ENCODE results near the gene SSTR4.

The SSTR4 gene

DNA sequence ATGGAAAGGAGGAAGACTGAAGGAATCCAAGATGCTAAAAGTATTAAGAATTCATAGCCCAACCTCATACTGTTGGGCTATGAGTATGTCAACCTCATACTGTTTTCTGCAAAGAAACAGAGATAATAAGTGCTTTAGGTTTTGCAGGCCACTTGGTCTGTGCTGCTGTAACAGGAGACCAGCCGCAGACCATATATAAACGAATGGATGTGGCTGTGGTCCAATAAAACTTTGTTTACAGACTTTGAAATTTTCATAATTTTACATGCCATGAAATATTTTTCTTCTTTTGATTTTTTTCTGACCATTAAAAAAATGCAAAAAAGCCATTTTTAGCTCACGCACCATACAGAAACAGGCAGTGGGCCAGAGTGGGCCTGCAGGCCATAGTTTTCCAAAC is 28.1 kb downstream of the SSTR4 start (continued):
- TF ChIP-seq, protein P1, sequence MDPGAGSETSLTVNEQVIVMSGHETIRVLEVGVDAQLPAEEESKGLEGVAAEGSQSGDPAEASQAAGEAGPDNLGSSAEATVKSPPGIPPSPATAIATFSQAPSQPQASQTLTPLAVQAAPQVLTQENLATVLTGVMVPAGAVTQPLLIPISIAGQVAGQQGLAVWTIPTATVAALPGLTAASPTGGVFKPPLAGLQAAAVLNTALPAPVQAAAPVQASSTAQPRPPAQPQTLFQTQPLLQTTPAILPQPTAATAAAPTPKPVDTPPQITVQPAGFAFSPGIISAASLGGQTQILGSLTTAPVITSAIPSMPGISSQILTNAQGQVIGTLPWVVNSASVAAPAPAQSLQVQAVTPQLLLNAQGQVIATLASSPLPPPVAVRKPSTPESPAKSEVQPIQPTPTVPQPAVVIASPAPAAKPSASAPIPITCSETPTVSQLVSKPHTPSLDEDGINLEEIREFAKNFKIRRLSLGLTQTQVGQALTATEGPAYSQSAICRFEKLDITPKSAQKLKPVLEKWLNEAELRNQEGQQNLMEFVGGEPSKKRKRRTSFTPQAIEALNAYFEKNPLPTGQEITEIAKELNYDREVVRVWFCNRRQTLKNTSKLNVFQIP (CRISPR knock-in tag; IDR thresholded peaks at IDR 0.05; ENCODE audit: borderline replicate concordance, low read depth), result no peak

DNA sequence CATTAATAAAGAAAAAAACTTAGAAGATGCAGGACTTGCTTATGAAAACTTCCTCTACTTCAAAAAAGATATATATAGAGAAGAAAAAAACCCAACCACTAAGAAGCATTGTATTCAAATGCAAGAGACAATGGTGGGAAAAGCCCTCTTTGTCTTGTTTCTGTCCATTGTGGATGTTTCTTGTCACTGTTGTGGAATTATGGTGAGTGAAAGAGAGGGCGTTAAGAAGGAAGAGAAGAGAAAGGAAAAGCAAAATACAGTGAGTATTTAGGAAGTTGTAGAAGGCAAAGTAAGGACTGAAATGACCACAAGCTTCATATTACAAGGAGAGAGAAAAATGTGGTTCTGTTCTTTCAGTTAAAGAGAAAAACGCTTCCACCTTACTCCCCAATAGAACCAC is 28.5 kb downstream of the SSTR4 start:
- no peak for ATAC-seq
- TF ChIP-seq ESRRG (CRISPR knock-in tag; IDR thresholded peaks at IDR 0.05) (no peak), ZFP30 (CRISPR knock-in tag; IDR thresholded peaks at IDR 0.05) (no peak), ARNTL (CRISPR knock-in tag; IDR thresholded peaks at IDR 0.05; ENCODE audit: borderline replicate concordance, low read depth) (no peak), ZFP3 (CRISPR knock-in tag; IDR thresholded peaks at IDR 0.05) (no peak), ZNF70 (CRISPR knock-in tag; IDR thresholded peaks at IDR 0.05) (no peak)
- TF ChIP-seq, protein P2, sequence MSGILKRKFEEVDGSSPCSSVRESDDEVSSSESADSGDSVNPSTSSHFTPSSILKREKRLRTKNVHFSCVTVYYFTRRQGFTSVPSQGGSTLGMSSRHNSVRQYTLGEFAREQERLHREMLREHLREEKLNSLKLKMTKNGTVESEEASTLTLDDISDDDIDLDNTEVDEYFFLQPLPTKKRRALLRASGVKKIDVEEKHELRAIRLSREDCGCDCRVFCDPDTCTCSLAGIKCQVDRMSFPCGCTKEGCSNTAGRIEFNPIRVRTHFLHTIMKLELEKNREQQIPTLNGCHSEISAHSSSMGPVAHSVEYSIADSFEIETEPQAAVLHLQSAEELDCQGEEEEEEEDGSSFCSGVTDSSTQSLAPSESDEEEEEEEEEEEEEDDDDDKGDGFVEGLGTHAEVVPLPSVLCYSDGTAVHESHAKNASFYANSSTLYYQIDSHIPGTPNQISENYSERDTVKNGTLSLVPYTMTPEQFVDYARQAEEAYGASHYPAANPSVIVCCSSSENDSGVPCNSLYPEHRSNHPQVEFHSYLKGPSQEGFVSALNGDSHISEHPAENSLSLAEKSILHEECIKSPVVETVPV (CRISPR knock-in tag; IDR thresholded peaks at IDR 0.05), result no peak
- TF ChIP-seq, protein P3, sequence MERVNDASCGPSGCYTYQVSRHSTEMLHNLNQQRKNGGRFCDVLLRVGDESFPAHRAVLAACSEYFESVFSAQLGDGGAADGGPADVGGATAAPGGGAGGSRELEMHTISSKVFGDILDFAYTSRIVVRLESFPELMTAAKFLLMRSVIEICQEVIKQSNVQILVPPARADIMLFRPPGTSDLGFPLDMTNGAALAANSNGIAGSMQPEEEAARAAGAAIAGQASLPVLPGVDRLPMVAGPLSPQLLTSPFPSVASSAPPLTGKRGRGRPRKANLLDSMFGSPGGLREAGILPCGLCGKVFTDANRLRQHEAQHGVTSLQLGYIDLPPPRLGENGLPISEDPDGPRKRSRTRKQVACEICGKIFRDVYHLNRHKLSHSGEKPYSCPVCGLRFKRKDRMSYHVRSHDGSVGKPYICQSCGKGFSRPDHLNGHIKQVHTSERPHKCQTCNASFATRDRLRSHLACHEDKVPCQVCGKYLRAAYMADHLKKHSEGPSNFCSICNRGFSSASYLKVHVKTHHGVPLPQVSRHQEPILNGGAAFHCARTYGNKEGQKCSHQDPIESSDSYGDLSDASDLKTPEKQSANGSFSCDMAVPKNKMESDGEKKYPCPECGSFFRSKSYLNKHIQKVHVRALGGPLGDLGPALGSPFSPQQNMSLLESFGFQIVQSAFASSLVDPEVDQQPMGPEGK (CRISPR knock-in tag; IDR thresholded peaks at IDR 0.05; ENCODE audit: borderline replicate concordance), result no peak

DNA sequence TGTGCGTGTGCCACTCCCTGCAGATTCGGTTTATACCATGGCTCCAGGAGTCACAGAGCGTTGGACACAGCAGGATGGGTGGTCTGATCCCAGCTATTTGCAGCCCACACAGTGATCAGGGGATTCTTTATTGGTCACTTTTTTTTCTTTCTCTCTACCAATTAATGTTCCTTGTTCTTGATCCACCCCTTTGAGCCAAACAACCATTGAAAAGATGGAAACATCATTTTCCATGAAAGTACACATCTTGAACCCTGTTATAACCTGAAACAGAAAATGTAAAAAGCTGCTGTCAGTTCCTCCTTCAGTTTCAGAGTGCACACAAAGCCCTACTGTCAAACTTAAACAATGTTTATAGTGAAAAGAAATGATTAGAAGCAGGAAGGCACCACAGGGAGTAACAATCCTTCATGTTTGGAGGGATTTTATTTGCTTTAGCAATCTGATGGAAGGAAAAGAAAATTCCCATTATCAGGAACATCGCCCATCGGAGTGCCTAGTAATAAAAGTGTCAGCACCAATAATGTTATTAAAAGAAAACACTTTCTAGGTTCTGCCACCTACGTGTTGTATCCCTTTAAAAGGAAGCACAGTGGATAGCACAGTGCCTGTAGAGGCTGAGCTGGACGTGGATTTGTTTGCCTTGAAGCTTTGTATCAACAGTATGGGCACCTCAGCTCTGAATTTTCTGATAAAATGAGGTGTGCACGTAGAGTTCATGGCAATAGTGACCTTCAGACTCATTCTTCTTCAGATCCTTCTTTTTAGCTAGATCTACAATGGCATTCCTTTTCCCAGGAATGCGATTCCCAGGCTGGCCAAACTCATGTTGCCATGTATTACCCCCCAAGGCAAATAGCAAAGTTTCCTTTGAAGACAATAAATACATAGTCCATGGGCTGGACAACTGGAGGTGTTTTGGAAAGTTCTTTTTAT is 30.4 kb downstream of the SSTR4 start:
- TF ChIP-seq ZNF8 (CRISPR knock-in tag; IDR thresholded peaks at IDR 0.05), result no peak
- no peak for TF ChIP-seq ZC3H10 (CRISPR knock-in tag; IDR thresholded peaks at IDR 0.05)
- TF ChIP-seq, protein P2 (CRISPR knock-in tag; IDR thresholded peaks at IDR 0.05), result no peak
- no peak for TF ChIP-seq TCF4 (CRISPR knock-in tag; IDR thresholded peaks at IDR 0.05; ENCODE audit: borderline replicate concordance)
- TF ChIP-seq, protein P1 (CRISPR knock-in tag; IDR thresholded peaks at IDR 0.05; ENCODE audit: borderline replicate concordance, low read depth), result no peak
- no peak for TF ChIP-seq GLIS3 (CRISPR knock-in tag; IDR thresholded peaks at IDR 0.05)
- no peak for TF ChIP-seq ISL1 (CRISPR knock-in tag; IDR thresholded peaks at IDR 0.05)
- no peak for ATAC-seq

DNA sequence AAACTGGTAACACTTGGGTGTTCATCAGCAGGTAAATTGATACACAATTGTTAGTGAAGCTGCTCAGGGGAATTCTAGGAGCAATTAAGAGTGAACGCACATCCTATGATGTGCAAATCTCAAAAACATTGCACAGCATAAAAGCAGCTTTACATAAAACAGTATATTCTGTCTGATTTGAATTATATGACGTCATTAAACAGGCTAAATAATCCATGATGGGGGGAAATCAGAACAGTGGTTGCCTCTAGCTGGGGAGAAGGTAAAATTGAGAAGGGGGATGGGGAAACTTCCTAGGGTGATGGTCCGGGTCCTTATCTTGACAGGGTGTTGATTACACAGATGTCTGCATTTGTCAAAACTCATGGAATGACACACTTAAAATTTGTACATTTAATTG is 31.7 kb downstream of the SSTR4 start:
- ATAC-seq, result no peak
- TF ChIP-seq TCF4 (CRISPR knock-in tag; IDR thresholded peaks at IDR 0.05; ENCODE audit: borderline replicate concordance) (no peak), ZNF70 (CRISPR knock-in tag; IDR thresholded peaks at IDR 0.05) (no peak), ZC3H10 (CRISPR knock-in tag; IDR thresholded peaks at IDR 0.05) (no peak), ZFP30 (CRISPR knock-in tag; IDR thresholded peaks at IDR 0.05) (no peak), TOX (CRISPR knock-in tag; IDR thresholded peaks at IDR 0.05; ENCODE audit: borderline replicate concordance) (no peak), ZNF8 (CRISPR knock-in tag; IDR thresholded peaks at IDR 0.05) (no peak), SNAI2 (CRISPR knock-in tag; IDR thresholded peaks at IDR 0.05) (no peak), PPARA (CRISPR knock-in tag; IDR thresholded peaks at IDR 0.05; ENCODE audit: borderline replicate concordance) (no peak), BACH2 (CRISPR knock-in tag; IDR thresholded peaks at IDR 0.05; ENCODE audit: borderline replicate concordance) (no peak), RARB (CRISPR knock-in tag; IDR thresholded peaks at IDR 0.05) (no peak)
- TF ChIP-seq, protein P2 (CRISPR knock-in tag; IDR thresholded peaks at IDR 0.05), result no peak
- TF ChIP-seq, protein P4, sequence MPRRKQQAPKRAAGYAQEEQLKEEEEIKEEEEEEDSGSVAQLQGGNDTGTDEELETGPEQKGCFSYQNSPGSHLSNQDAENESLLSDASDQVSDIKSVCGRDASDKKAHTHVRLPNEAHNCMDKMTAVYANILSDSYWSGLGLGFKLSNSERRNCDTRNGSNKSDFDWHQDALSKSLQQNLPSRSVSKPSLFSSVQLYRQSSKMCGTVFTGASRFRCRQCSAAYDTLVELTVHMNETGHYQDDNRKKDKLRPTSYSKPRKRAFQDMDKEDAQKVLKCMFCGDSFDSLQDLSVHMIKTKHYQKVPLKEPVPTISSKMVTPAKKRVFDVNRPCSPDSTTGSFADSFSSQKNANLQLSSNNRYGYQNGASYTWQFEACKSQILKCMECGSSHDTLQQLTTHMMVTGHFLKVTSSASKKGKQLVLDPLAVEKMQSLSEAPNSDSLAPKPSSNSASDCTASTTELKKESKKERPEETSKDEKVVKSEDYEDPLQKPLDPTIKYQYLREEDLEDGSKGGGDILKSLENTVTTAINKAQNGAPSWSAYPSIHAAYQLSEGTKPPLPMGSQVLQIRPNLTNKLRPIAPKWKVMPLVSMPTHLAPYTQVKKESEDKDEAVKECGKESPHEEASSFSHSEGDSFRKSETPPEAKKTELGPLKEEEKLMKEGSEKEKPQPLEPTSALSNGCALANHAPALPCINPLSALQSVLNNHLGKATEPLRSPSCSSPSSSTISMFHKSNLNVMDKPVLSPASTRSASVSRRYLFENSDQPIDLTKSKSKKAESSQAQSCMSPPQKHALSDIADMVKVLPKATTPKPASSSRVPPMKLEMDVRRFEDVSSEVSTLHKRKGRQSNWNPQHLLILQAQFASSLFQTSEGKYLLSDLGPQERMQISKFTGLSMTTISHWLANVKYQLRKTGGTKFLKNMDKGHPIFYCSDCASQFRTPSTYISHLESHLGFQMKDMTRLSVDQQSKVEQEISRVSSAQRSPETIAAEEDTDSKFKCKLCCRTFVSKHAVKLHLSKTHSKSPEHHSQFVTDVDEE (CRISPR knock-in tag; IDR thresholded peaks at IDR 0.05), result no peak
- TF ChIP-seq, protein P3 (CRISPR knock-in tag; IDR thresholded peaks at IDR 0.05; ENCODE audit: borderline replicate concordance), result no peak
